Activated CD4-positive, alpha-beta T cell treated with anti-CD3 and anti-CD28 coated beads, Interleukin-2, Interleukin-6, amounts not matched to agents 100 ng/mL and 50 ng/mL, durations not matched to agents 16 hours and 8 hours (primary cell): Measurements from ENCODE around the gene PDE4D.

ENCODE experiments used
- DNase-seq: peaks from one replicate; pipeline ENCODE4 v3.0.0-alpha.2; 2020

Gene PDE4D

DNA sequence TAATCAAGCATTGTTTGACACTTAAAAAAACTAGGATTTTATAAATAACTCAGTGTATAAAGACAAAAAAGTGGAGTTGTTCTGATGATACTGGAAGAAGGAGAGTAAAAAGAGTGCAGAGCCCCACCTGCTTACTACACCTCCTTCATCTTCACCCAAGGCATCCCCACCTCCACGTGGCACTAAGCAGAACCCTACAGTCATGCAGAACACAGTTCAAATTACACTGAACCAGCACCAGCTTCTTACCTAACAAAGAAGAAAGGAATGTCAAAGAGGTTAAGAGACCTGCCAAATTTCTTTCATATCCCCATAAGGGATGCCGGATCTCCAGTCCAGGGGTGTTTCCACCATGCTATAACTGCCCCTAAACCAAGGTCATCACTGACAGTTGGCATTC lies 55.5 kb downstream of the PDE4D start:
- no peak for DNase-seq

- DNase-seq = no peak
These were observed 56.5 kb downstream of the PDE4D start for GRCh38 chr5:59837071-59837470.

GRCh38 chr5:59835800-59836199 lies 57.7 kb downstream of the PDE4D start:
- no peak for DNase-seq

DNA sequence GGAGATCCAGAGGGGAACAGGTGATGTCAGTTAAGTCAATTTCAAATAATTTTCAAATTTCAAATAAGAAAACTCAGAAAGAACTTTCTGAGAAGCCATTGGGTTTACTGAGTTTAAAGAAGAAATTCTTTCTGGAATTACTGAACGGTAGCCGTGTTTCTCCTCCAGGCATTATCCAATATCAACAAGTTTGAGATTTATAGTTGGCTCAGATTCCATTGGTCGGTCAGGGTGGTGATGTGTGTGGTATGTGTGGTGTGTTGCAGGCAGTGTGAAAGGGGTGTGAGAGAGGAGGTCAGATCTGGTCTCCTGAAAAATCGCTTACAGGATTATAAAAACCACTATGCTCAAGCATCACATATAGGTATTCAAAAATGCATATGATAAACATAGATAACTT lies 60.1 kb downstream of the PDE4D start:
- no peak for DNase-seq

DNA sequence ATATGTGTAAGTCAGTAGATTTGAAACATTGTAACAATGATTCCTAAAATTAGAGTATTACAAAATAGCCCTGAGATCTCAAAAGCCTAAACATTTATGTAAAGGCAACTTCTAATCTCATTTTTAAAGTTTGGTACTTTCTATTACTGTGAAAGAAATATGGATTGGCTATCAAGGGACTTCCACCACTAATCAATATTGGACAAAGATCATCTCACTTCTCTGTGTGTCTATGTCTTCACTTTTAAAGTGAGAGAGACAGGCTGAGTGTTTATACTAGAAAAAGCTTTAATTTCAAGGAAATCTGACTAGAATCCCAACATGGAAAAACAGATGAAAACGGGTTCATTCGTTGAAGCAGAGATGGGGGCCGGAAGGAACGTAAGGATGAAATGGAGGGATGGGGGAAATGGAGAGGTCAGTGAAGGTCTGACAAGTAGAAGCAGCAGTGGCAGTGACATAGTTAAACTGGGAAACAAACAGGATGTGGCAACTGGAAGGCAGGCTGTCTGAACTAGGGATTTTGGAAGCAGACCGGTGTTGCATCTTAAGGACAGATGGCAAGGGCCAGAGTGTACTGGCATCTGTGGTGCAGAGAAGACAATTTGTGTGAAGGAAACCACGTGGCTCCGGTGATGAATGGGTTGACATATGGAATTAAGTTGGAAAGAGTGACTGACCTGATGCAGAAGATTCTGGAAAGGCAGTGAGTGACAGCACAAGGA lies 60.8 kb downstream of the PDE4D start:
- DNase-seq = no peak

- no peak for DNase-seq
These were observed 62.1 kb downstream of the PDE4D start for GRCh38 chr5:59831326-59832010.

- no peak for DNase-seq
These were observed 62.9 kb downstream of the PDE4D start for GRCh38 chr5:59830536-59831200.

DNA sequence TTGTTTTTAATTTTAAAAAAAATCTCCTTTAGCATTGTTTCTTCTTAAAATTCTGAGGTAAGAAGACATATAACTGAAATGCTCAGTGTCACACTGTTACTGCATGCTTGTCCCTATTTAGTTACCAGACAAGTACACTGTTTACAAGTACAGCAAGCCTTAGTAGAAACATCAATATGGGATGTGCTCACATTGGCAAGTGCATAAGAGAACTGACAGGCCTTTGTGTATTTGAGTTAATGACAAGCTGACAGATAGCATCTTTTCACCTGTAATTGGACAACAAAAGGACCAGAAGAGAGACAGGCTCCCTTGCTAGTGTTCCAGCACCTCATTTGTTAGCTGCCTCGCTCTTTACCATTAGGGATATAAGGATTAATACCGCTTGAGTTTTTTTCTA lies 63.6 kb downstream of the PDE4D start:
- DNase-seq = no peak

DNA sequence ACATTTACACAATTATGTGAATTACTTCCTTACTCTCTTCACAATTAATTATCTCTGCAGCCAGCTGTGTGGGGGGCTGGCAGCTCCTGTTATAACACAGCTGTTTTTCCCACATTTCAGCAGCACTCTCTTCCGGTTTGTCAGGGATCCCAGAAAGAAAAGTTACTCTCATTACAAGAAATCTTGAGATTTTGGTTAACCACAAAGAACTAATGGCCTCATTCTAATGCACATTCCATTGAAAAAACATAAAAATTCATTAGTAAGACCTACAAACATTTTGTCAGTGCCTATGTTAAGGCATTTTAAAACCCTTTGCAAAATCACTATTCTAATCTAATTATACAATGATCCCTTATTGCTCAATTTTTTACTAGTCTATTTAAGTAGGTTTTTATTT lies 64.1 kb downstream of the PDE4D start:
- DNase-seq = no peak

DNA sequence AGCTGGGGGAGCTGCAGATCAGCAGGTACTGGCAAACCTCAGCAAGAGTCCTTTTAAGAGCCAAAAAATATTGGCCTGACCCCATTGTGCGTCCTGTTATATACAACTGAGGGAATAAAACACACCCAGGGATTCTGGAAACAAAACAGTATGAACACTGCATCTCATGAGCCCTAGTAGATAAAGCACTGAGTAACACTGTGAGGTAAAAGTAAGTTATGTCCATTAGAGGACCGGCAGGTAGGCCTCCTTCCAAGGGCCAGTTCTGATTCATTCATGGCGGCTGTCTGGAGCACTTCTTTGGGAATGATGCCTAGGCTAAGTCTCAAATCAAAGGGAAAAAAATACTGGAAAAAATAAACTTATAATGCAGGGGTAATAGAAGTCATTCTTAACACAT lies 64.9 kb downstream of the PDE4D start:
- DNase-seq = no peak

GRCh38 chr5:59826996-59827395 lies 66.5 kb downstream of the PDE4D start:
- no peak for DNase-seq

GRCh38 chr5:59823420-59823819 lies 70.1 kb downstream of the PDE4D start:
- DNase-seq = no peak

GRCh38 chr5:59819806-59820205 lies 73.7 kb downstream of the PDE4D start:
- DNase-seq = no peak

- no peak for DNase-seq
These were observed 76.0 kb downstream of the PDE4D start for GRCh38 chr5:59817536-59817935.

- no peak for DNase-seq
These were observed 76.7 kb downstream of the PDE4D start for GRCh38 chr5:59816654-59817300.

DNA sequence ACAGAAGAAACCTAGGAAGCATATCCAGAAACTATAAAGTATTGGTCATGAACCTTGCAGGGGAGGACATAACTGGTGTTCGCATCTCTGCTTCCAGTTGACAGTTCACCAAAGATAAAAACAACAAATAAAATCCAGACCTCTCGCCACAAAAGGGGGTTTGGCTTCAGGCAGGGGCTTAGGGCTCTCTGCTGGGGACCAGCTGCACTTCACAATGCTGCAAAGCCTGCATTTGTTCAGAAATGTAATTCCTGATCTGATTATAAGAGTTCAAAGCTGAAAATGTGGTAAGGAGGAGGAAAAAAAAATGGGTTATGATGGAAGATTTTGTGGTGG lies 79.0 kb downstream of the PDE4D start:
- DNase-seq = no peak

DNA sequence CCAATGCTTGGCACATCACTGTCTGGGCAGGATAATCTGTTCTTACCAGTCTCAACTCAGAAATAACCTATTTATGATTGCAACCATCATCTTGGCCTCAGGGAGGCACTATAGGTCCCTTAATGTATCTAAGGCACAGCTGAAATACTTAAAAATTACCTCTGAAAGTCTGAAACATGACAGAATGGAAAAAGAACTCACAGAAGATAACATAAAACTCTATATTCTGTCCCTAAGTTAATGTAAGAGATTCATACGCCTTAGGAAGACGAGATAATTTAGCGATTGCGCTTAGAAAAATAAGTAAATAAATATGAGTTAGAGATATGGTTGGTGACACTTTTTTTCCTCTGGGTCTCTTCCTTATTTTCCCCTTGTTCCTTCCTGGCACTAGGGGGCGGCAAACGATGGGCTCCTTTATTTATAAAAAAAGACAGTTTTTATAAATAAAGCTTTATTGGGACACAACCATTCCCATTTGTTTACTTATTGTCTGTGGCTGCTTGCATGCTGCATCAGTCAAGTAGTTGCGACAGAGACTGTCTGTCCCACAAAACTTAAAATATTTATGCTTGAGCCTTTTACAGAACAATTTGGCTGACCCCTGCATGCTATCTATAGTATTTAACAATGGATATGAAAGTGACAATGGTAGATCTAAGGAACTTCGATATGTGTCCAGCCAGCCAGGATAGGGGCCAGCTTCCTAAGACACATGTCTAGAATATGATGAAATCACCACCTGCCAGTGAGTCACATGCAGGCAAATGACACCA lies 79.6 kb downstream of the PDE4D start:
- peak; percentile 54 for DNase-seq

DNA sequence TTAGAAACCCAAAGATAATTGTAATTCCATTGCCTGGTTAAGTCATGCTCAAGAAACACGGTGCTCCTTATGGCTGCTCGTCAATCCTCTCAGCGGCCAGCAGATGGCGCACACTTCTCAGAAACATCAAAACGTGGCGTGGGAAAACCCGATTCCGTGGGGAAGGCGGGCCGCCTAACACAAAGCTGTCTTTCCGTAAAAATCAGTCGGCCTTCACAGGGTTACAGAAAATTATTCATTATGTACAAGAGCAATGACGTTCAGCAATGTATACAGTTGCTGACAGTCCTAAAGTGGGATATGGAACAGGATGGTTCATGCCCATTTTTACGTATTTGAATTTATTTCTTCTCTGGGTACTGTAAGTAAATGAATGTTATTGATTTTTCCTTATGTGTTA lies 83.5 kb downstream of the PDE4D start:
- DNase-seq = peak; percentile 62

DNA sequence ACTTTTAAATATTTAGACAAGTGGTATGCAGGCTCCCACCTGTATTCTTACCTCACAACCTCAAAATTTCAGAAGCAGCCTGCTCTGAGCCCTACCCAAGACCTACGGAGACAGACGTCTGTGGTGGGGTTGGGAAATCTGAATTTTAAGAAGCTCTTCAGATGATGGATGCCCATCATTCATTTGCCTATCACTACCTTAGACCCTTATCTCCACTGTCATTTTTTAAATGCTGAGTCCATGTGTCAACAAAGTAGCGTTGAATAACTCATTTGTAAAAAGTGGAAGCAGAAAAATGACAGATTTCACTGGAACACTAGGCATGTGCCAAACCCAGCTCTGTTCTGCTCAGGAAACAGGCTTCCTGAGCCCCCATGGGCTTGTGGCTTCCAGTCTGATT lies 85.7 kb downstream of the PDE4D start:
- no peak for DNase-seq

GRCh38 chr5:59800347-59800893 lies 93.1 kb downstream of the PDE4D start:
- no peak for DNase-seq

DNA sequence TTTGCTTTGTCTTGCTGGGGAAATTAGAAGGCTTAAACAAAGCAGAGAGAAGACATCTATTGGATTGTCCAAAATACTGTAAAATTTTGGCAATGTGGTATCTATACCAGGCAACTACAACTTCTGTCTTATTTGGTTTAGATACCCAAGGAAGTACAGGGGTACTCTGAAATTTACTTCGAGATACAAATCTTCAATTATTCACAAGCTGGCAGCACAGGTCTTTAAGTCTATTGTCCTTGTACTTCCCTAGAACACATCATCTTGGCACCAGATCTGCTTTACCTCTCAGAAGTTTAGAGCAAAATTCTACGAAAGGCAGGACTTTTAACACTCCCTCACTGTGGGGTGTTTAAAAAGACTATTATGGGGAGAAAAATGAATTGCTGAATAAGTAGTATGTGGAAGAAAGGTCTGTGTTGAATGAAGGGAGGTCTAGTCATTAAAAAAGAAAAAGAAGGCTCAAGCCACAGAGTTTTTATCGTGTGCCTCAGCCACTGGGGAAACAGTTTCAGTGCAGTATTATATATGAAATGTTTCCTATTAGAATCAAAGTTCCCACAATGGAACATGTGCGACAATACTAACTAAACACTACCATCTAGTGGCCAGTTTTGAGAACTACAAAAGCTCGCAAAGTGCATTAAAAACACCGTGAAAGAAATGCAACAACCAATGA lies 93.7 kb downstream of the PDE4D start:
- DNase-seq = peak; percentile 61
